ENCODE measurements around the gene ATP11A.
A peak's percentile ranks its signal among the peaks of the same experiment; 100 is the strongest.

The ATP11A gene

DNA sequence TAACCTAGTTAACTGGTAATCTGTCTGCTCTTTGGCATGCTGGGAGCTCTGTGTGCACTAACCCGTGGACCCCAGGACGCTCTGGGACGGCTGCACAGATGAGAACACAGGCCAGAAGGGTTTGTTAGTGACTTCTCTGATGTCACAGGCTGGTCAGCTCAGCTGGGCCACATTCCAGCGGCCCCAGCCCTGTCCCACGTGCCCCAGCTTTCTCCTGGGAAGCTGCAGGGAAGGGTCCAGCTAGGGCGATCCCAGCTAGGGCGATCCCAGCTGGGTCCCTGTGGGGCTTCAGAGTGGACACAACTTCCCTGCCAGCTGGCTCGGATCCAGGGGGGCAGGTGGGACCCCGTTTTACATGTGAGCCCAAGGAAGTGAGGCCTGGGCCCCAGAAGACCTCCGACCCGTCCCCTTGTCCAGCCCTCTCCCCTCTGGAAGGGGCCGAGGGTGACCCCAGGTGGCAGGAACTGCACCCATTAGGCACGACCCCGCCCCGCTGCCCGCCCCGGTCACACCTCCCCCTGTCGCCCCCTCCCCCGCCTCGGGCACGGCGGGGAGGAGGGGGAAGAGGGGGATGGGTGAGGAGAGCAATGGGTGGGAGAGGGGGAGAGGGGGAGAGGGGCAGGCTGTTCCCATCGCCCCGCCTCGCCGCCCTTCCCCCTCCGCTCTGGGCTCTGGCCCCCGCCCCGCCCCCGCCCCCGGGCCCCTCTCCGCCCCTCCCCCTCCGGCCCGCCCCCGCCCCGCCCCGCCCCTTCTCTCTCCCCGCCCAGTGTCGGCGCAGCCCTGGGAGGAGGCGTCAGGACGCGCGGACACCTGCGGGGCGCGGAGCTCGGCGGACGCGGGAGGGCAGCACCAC, 204.0 kb downstream of the ATP11A start:
- TF ChIP-seq, protein P1, sequence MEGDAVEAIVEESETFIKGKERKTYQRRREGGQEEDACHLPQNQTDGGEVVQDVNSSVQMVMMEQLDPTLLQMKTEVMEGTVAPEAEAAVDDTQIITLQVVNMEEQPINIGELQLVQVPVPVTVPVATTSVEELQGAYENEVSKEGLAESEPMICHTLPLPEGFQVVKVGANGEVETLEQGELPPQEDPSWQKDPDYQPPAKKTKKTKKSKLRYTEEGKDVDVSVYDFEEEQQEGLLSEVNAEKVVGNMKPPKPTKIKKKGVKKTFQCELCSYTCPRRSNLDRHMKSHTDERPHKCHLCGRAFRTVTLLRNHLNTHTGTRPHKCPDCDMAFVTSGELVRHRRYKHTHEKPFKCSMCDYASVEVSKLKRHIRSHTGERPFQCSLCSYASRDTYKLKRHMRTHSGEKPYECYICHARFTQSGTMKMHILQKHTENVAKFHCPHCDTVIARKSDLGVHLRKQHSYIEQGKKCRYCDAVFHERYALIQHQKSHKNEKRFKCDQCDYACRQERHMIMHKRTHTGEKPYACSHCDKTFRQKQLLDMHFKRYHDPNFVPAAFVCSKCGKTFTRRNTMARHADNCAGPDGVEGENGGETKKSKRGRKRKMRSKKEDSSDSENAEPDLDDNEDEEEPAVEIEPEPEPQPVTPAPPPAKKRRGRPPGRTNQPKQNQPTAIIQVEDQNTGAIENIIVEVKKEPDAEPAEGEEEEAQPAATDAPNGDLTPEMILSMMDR (conservative IDR thresholded peaks at IDR 0.05; ENCODE audit: low read depth, low read length), result no peak
- DNase-seq (ENCODE audit: low read depth), result peak; percentile 65
- H3K4me3 ChIP-seq (ENCODE audit: low read length), result peak overlapping the region; percentile 47

DNA sequence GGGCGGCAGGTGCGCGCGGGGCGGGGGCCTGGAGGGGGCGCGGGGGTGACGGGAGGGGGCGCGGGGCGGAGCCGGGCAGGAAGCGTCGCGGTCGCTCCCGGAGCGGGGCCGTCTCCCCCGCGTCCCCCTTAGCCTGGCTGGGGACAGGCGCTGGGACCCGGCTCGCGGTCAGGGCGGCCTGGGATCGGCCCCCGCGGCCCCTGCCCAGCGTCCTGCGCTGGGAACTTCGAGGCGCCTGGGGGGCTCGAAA, 204.5 kb downstream of the ATP11A start:
- no peak for DNase-seq (ENCODE audit: low read depth)
- peak overlapping the region; percentile 36 for H3K4me3 ChIP-seq (ENCODE audit: low read length)
- TF ChIP-seq, protein P1 (conservative IDR thresholded peaks at IDR 0.05; ENCODE audit: low read depth, low read length), result no peak

DNA sequence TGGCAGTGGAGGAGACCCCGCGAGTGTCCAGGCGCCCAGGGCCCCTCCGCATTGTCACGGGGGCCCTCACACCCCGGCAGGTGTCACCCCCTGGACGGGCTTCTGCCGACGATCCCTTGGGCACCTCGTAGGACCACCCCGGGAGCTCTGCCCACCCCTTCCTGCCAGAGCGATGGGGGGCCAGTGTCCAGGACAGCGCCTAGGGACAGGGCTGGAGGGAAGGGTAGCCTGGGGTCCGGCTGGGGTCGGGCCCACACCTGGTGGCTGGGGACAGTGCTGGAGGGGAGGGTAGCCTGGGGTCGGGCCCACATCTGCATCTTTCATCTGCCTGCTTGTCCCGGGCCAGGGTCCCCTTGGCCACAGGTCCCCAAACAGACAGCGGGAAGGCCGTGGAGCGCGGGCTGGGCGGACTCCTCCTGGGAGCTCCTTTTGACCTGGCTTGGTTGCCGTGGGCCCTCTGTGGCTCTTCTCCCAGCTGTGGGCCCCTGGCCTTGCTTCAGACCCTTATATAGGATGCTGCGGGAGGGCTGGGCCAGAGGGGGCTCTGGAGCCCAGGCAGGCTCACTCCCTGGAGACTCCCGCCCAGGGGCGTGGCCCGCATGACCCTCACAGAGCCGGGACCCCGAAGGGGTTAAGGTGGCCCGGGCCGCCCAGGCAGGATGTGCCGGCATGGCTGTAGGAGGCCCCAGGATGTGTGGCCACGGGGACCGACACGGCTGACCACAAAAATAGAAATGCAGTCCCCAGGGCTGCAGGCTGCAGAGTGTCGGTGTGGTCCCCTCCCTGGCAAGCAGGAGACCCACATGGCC, 205.0 kb downstream of the ATP11A start:
- TF ChIP-seq, protein P1 (conservative IDR thresholded peaks at IDR 0.05; ENCODE audit: low read depth, low read length), result no peak
- DNase-seq (ENCODE audit: low read depth), result no peak
- H3K4me3 ChIP-seq (ENCODE audit: low read length), result peak overlapping the region; percentile 36

DNA sequence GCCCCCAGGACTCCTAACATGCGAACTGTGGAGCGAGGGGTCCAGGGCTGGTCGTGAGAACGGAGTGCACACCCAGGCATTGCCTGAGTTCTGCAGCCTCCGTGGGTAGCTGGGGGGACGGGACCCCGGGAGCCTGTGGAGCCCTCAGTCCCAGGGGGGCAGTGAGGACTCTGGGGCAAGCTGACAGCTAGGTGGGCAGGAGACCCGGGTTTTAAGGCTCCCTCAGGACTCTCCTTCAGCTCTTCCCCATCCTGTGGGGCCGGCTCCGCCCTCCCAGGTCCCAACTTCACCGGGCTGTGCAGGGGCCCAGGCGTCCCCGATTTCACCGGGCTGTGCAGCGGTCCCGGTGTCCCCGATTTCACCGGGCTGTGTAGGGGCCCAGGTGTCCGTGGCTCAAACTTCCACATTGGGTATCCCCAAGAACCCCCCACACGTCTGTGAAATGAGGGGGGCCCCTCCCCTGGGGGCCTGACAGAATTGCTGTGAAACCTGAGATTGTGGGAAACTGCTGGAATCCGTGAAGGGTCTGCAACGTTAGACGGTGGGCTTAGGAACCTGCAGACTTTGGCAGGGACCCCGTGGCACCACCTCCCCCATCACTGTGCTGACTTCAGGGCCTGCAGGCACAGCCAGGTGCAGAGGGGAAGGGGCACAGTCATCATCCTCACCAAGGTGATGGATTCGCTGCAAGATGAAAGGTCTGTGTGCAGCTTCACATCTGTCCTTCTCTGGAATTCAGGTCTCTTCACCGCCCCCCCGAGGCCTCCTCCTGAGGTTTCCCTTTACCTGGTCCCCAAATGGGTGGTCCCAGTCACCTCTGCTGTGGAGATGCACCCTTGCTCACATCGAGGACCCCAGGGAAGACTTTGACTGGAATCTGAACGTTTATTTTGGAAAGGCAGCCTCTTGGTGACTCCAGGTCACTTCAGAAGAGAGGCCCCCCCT, 206.0 kb downstream of the ATP11A start:
- no peak for DNase-seq (ENCODE audit: low read depth)
- TF ChIP-seq, protein P1 (conservative IDR thresholded peaks at IDR 0.05; ENCODE audit: low read depth, low read length), result no peak
- H3K4me3 ChIP-seq (ENCODE audit: low read length), result no peak overlapping the region

DNA sequence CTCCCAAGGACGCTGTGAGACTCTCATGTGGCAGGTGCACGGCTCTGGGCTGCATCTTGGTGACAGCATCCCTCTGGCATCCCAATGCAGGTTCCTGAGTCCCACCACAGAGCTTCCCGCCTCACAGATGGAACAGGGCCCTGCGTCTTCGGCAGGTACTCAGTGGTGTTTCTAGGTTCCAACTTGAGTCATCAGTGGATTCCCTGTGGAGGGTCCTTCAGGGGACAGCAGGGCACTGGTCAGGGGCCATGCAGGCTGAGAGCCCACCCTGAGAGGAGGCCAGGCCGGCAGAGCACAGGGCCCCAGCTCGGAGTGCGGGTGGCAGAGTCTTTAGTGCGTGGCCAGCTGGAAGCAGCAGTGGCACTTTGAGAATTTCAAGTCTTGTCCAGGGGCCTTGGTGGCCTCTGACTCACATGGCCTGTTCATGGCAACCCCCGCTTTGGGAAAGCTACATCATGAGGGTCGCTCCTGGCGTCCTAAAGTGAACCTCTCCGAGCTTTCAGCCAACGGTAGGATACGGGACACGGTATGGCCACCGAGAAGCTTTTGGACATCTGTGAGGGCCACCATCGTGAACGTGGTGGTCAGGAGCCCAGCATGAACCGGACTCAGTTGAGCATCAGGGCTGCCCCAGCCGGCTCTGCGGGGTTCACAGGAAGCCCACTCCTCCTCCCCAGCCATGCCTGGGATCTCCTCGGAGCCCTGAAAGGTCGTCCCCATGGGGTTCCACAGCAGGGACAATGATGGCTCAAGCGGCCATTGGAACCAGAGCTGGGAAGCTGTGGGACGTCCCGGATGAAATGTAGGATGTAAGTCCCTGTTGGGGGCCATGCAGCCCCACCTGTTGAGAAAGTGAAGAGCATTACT, 207.1 kb downstream of the ATP11A start:
- TF ChIP-seq, protein P1 (conservative IDR thresholded peaks at IDR 0.05; ENCODE audit: low read depth, low read length), result no peak
- H3K4me3 ChIP-seq (ENCODE audit: low read length), result no peak overlapping the region

DNA sequence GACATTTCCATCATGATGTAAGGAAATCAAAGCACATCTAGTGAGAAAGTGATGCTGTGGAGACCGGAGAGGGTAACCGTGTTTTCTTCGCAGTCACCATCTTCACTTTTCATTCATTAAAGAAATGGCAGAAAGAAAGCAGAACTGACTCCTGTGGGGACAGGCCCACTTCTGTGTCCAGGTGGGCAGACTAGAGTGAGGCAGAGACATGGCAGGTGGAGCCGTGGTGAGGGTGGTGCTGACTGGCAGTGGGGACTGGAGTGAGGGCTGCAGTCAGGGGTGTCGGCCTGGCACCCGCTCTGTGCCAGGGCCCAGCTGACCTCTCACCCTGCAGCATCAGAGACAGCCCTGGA, 207.7 kb downstream of the ATP11A start:
- H3K4me3 ChIP-seq (ENCODE audit: low read length), result no peak overlapping the region
- DNase-seq (ENCODE audit: low read depth), result no peak
- TF ChIP-seq, protein P1 (conservative IDR thresholded peaks at IDR 0.05; ENCODE audit: low read depth, low read length), result no peak

More for the DNA sequence above, 207.1 kb downstream of the ATP11A start:
- DNase-seq (ENCODE audit: low read depth), result no peak

Data from retinal pigment epithelial cell (primary cell).